Measurements from ENCODE around the gene PRRC2B.
"Not testable (repeated sequence)": the region's sequence is repeated elsewhere in the genome, so short reads cannot be mapped to it uniquely, and the experiment has no call there.

PRRC2B gene

GRCh38 chr9:131468031-131468430, 74.1 kb downstream of the PRRC2B start:
- Histone ChIP-seq H3K27me3 (no peaks in the 10 kb centered on the region), H3K36me3 (peaks cover 89% of the 10 kb centered on the region), H3K4me3 (ENCODE audit: low read depth in 1 of 2, low read length in 1 of 2) (no peak overlapping the region), H3K4me1 (ENCODE audit: control insufficient read depth in 1 of 2, insufficient read depth in 1 of 2, low read depth in 1 of 2, low read length in 1 of 2) (no peaks in the 10 kb centered on the region), H3K27ac (no peak overlapping the region), H3K9me3 (no peaks in the 10 kb centered on the region)
- TF ChIP-seq CTCF (IDR thresholded peaks at IDR 0.05) = no peak

GRCh38 chr9:131469356-131469755, 75.5 kb downstream of the PRRC2B start:
- H3K4me1 ChIP-seq (ENCODE audit: control insufficient read depth in 1 of 2, insufficient read depth in 1 of 2, low read depth in 1 of 2, low read length in 1 of 2) = no peaks in the 10 kb centered on the region
- no peak overlapping the region for H3K27ac ChIP-seq
- TF ChIP-seq CTCF (IDR thresholded peaks at IDR 0.05) = no peak
- H3K36me3 ChIP-seq = peaks cover 94% of the 10 kb centered on the region
- H3K27me3 ChIP-seq = no peaks in the 10 kb centered on the region
- H3K4me3 ChIP-seq (ENCODE audit: low read depth in 1 of 2, low read length in 1 of 2) = no peak overlapping the region
- no peaks in the 10 kb centered on the region for H3K9me3 ChIP-seq

- no peaks in the 10 kb centered on the region for H3K27me3 ChIP-seq
- H3K36me3 ChIP-seq = peaks cover 94% of the 10 kb centered on the region
- H3K27ac ChIP-seq = no peak overlapping the region
- H3K4me3 ChIP-seq (ENCODE audit: low read depth in 1 of 2, low read length in 1 of 2) = no peak overlapping the region
- TF ChIP-seq CTCF (IDR thresholded peaks at IDR 0.05) = no peak
- no peaks in the 10 kb centered on the region for H3K4me1 ChIP-seq (ENCODE audit: control insufficient read depth in 1 of 2, insufficient read depth in 1 of 2, low read depth in 1 of 2, low read length in 1 of 2)
- no peaks in the 10 kb centered on the region for H3K9me3 ChIP-seq
Measured at GRCh38 chr9:131469951-131470350, 76.1 kb downstream of the PRRC2B start.

GRCh38 chr9:131470581-131470991, 76.7 kb downstream of the PRRC2B start:
- H3K27me3 ChIP-seq = no peaks in the 10 kb centered on the region
- TF ChIP-seq CTCF (IDR thresholded peaks at IDR 0.05) = no peak
- H3K36me3 ChIP-seq = peaks cover 94% of the 10 kb centered on the region
- no peaks in the 10 kb centered on the region for H3K9me3 ChIP-seq
- no peaks in the 10 kb centered on the region for H3K4me1 ChIP-seq (ENCODE audit: control insufficient read depth in 1 of 2, insufficient read depth in 1 of 2, low read depth in 1 of 2, low read length in 1 of 2)
- no peak overlapping the region for H3K27ac ChIP-seq
- no peak overlapping the region for H3K4me3 ChIP-seq (ENCODE audit: low read depth in 1 of 2, low read length in 1 of 2)

- H3K27ac ChIP-seq; H3K4me3 ChIP-seq (ENCODE audit: low read depth in 1 of 2, low read length in 1 of 2); H3K9me3 ChIP-seq; H3K4me1 ChIP-seq (ENCODE audit: control insufficient read depth in 1 of 2, insufficient read depth in 1 of 2, low read depth in 1 of 2, low read length in 1 of 2); H3K27me3 ChIP-seq: not testable (repeated sequence)
- H3K36me3 ChIP-seq = peaks cover 94% of the 10 kb centered on the region
Measured at GRCh38 chr9:131472085-131472484, 78.2 kb downstream of the PRRC2B start.

- H3K9me3 ChIP-seq = no peaks in the 10 kb centered on the region
- no peak overlapping the region for H3K27ac ChIP-seq
- peaks cover 94% of the 10 kb centered on the region for H3K36me3 ChIP-seq
- no peaks in the 10 kb centered on the region for H3K27me3 ChIP-seq
- no peak overlapping the region for H3K4me3 ChIP-seq (ENCODE audit: low read depth in 1 of 2, low read length in 1 of 2)
- no peaks in the 10 kb centered on the region for H3K4me1 ChIP-seq (ENCODE audit: control insufficient read depth in 1 of 2, insufficient read depth in 1 of 2, low read depth in 1 of 2, low read length in 1 of 2)
- TF ChIP-seq CTCF (IDR thresholded peaks at IDR 0.05) = no peak
Measured at GRCh38 chr9:131473198-131473885, 79.5 kb downstream of the PRRC2B start.

Data from neutrophil (primary cell).